Cardiac ventricle fibroblast (primary cell): ENCODE data around the gene ACTR5. TPM values are rescaled to one million over a fixed set of nuclear protein-coding genes. Genes with fewer than 3 reads are reported as not detected.

Experiments used
- total RNA-seq: library from RNA; depleted of rRNA; stranded (reverse); fragments of >200 nt; gene quantifications from 2 replicates; pipeline ENCODE4 v1.2.3, GENCODE V29; 2015

Gene ACTR5
- total RNA-seq: 4.1 and 4.5 TPM in 2 replicates

GRCh38 chr20:38748097-38748860 lies at the start of gene ACTR5:
Gene ACTR5, plus strand, starts transcription at chr20:38748460. Its CDS starts 19 bp downstream, at chr20:38748479.

GRCh38 chr20:38723848-38724625 lies 24.2 kb upstream of the ACTR5 start, which contains the start of gene SLC32A1:
Gene SLC32A1, plus strand, starts transcription at chr20:38724486. Its CDS starts 239 bp downstream, at chr20:38724725.

DNA sequence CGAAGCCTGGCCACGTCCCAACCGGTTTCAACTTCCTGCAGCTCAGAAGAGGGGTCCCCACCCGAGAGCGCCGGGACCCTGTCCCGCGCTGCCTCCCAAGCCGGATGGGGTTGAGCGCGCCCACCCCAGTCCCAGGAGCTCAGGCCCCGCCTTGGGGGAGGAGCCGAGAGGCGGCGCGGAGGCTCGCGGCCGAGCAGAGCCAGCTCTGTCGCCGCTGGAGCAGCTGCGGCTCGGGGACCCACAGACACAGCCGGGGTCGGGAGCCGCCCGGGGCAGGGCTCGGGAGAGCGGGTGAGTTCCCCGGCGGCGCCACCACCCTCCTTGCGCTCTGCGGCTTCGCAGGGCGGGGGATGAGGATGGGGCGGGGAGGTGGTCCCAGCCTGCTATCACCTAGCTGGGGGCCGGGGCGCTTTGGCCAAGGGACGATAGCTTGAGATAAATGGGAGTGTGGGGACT lies 57.3 kb downstream of the ACTR5 start, which contains the start of gene PPP1R16B:
TSS of gene PPP1R16B (plus strand) at position 196 of the 456 bp plus-strand sequence. CDS start 30,229 bp downstream, outside the sequence.

Other genes with a start within 250 kb of the ACTR5 start
- not detected in 2 replicates for gene ADIG, start 167.3 kb upstream of the ACTR5 start, total RNA-seq
- not detected in 2 replicates for gene ARHGAP40, start 146.7 kb upstream of the ACTR5 start, total RNA-seq
- not detected in 2 replicates for gene SLC32A1, start 24.0 kb upstream of the ACTR5 start, total RNA-seq
- 0.31 and 0.44 TPM in 2 replicates for gene PPP1R16B, start 57.2 kb downstream of the ACTR5 start, total RNA-seq
- 2.9 and 4.2 TPM in 2 replicates for gene FAM83D, start 178.0 kb downstream of the ACTR5 start, total RNA-seq
- gene DHX35, start 213.9 kb downstream of the ACTR5 start, total RNA-seq: 7.2 and 7.5 TPM in 2 replicates